NB4 (cell line): ENCODE measurements around the gene FTO.

ENCODE experiments used
- DNase-seq: peaks from one replicate; pipeline ENCODE4 v3.0.0; 2010; ENCODE audit warnings: low read depth
- H3K4me3 ChIP-seq: one replicate; pipeline ENCODE4 v1.5.1; 2011; ENCODE audit warnings: mild to moderate bottlenecking, low read depth, low read length, moderate library complexity
- CTCF ChIP-seq: IDR thresholded peaks from one replicate; pipeline ENCODE4 v1.5.1; 2012; ENCODE audit warnings: low read depth, low read length
- MAX ChIP-seq: IDR thresholded peaks from 2 replicates; pipeline ENCODE4 v1.6.1; 2011; ENCODE audit warnings: low read depth, low read length
- MYC ChIP-seq: IDR thresholded peaks from 2 replicates; pipeline ENCODE4 v1.6.1; 2011; ENCODE audit warnings: low read depth, low read length
- POLR2A ChIP-seq: IDR thresholded peaks from 2 replicates; pipeline ENCODE4 v1.6.1; 2011; ENCODE audit warnings: mild to moderate bottlenecking; ENCODE audit not compliant: insufficient read length; ENCODE audit errors: extremely low read depth

The FTO gene

GRCh38 chr16:54033747-54034146, 329.8 kb downstream of the FTO start:
- H3K4me3 ChIP-seq = no peak overlapping the region
- DNase-seq = no peak
- TF ChIP-seq MYC = no peak
- TF ChIP-seq CTCF = no peak
- TF ChIP-seq MAX = no peak
- no peak for TF ChIP-seq POLR2A

GRCh38 chr16:54034684-54035083, 330.7 kb downstream of the FTO start:
- no peak overlapping the region for H3K4me3 ChIP-seq
- no peak for TF ChIP-seq POLR2A
- TF ChIP-seq MYC = no peak
- no peak for TF ChIP-seq CTCF
- no peak for TF ChIP-seq MAX
- DNase-seq = peak; percentile 58

- H3K4me3 ChIP-seq = no peak overlapping the region
- DNase-seq = no peak
- TF ChIP-seq MAX = no peak
- TF ChIP-seq POLR2A = no peak
- no peak for TF ChIP-seq CTCF
- TF ChIP-seq MYC = no peak
Measured at GRCh38 chr16:54040480-54040879, 336.5 kb downstream of the FTO start.

GRCh38 chr16:54040975-54041374, 337.0 kb downstream of the FTO start:
- no peak for TF ChIP-seq MYC
- no peak for TF ChIP-seq POLR2A
- no peak for TF ChIP-seq MAX
- TF ChIP-seq CTCF = no peak
- DNase-seq = no peak
- H3K4me3 ChIP-seq = no peak overlapping the region

- no peak overlapping the region for H3K4me3 ChIP-seq
- TF ChIP-seq CTCF (no peak), MYC (no peak), POLR2A (no peak), MAX (0 out of 2 replicates have a peak, but pooled peaks have one; percentile 22)
- no peak for DNase-seq
Measured at GRCh38 chr16:54048586-54049495, 344.9 kb downstream of the FTO start.
